HepG2 (cell line): Measurements from ENCODE around the gene GAS2. TPM values are rescaled to one million over a fixed set of nuclear protein-coding genes. Genes with fewer than 3 reads are reported as not detected.

Source experiments
- GATAD2A ChIP-seq: IDR thresholded peaks from 2 replicates; pipeline ENCODE4 v1.6.1; 2016
- HNF4A ChIP-seq: sonication (generic); formaldehyde crosslinking; IDR thresholded peaks from 2 replicates; pipeline ENCODE4 v1.4.0; 2020; ENCODE audit warnings: missing genetic modification reagents
- KLF15 ChIP-seq: sonication (generic); formaldehyde crosslinking; IDR thresholded peaks from 2 replicates; pipeline ENCODE4 v1.8.1; 2023; ENCODE audit warnings: borderline replicate concordance, mild to moderate bottlenecking, inconsistent platforms, missing genetic modification reagents, mixed read lengths
- KLF9 ChIP-seq: IDR thresholded peaks from 2 replicates; pipeline ENCODE4 v1.6.1; 2016; ENCODE audit warnings: low read depth
- LCORL ChIP-seq, 2 experiments: fragments of 450-650 bp in 1 of 2; sonication (generic) in 1 of 2; formaldehyde crosslinking in 1 of 2; IDR thresholded peaks; 2 replicates each; pipeline versions ENCODE4 v1.5.0 to v1.6.1; 2017 to 2020; ENCODE audit warnings: antibody characterized with exemption in 1 of 2, missing genetic modification reagents in 1 of 2
- MTA1 ChIP-seq: sonication (generic); formaldehyde crosslinking; IDR thresholded peaks from 2 replicates; pipeline ENCODE4 v1.4.0; 2020; ENCODE audit warnings: missing genetic modification reagents, mild to moderate bottlenecking, borderline replicate concordance
- NFIB ChIP-seq: sonication (generic); formaldehyde crosslinking; IDR thresholded peaks from 2 replicates; pipeline ENCODE4 v1.9.0; 2021; ENCODE audit warnings: missing genetic modification reagents, mild to moderate bottlenecking, borderline replicate concordance
- ZNF549 ChIP-seq: sonication (generic); formaldehyde crosslinking; IDR thresholded peaks from 2 replicates; pipeline ENCODE4 v1.5.0; 2020; ENCODE audit warnings: missing genetic modification reagents
- ZNF644 ChIP-seq: IDR thresholded peaks from 2 replicates; pipeline ENCODE4 v1.6.1; 2016; ENCODE audit warnings: low read depth
- polyA plus RNA-seq, 8 experiments: library from polyadenylated mRNA; depleted of rRNA in 3 of 8; stranded (reverse) in 7 of 8; unstranded in 1 of 8; fragments of >200 nt; fragmentation: Illumina TruSeq in 4 of 8; extraction: Trizol in 4 of 8; gene quantifications; 2 replicates each; pipeline versions ENCODE4 v1.2.1 to v1.2.3, GENCODE V29; 2011 to 2016; ENCODE audit warnings: low read depth in 4 of 8, missing spikeins in 1 of 8, mixed read lengths in 1 of 8; ENCODE audit not compliant: insufficient read depth in 1 of 8
- total RNA-seq, 5 experiments: library from RNA; depleted of rRNA; stranded (reverse); fragments of >200 nt; fragmentation: Illumina TruSeq; extraction: Trizol; gene quantifications; 2 replicates each; pipeline ENCODE4 v1.2.3, GENCODE V29; 2016; ENCODE audit warnings: low read depth in 1 of 5
- TF ChIP-seq, protein P1 (sequence below): sonication (generic); formaldehyde crosslinking; IDR thresholded peaks from 2 replicates; pipeline ENCODE4 v1.4.0; 2020; ENCODE audit warnings: missing genetic modification reagents, low read depth, mild to moderate bottlenecking, borderline replicate concordance
- TF ChIP-seq, protein P2 (sequence below): sonication (generic); formaldehyde crosslinking; IDR thresholded peaks from 2 replicates; pipeline ENCODE4 v1.4.0; 2020; ENCODE audit warnings: missing genetic modification reagents
- TF ChIP-seq, protein P3 (sequence below): sonication (generic); formaldehyde crosslinking; IDR thresholded peaks from 2 replicates; pipeline ENCODE4 v1.4.0; 2020; ENCODE audit warnings: missing genetic modification reagents
- TF ChIP-seq, protein P4 (sequence below): sonication (generic); formaldehyde crosslinking; conservative IDR thresholded peaks from 2 replicates; pipeline ENCODE4 v1.4.0; 2020; ENCODE audit warnings: mild to moderate bottlenecking, missing genetic modification reagents, moderate library complexity
- TF ChIP-seq, protein P5 (sequence below): sonication (generic); formaldehyde crosslinking; IDR thresholded peaks from 2 replicates; pipeline ENCODE4 v1.8.0; 2022; ENCODE audit warnings: missing genetic modification reagents, mild to moderate bottlenecking, moderate library complexity, borderline replicate concordance
- TF ChIP-seq, protein P6 (sequence below): sonication (generic); formaldehyde crosslinking; IDR thresholded peaks from 2 replicates; pipeline ENCODE4 v1.4.0; 2020; ENCODE audit warnings: missing genetic modification reagents; ENCODE audit errors: not compliant biosample characterization

GAS2 gene
- total and polyA plus RNA-seq, 2 of the 13 experiments (the other 11 are each of a cell fraction or from before 2014, with no cell fraction given), result 26.0 to 85.1 TPM

DNA sequence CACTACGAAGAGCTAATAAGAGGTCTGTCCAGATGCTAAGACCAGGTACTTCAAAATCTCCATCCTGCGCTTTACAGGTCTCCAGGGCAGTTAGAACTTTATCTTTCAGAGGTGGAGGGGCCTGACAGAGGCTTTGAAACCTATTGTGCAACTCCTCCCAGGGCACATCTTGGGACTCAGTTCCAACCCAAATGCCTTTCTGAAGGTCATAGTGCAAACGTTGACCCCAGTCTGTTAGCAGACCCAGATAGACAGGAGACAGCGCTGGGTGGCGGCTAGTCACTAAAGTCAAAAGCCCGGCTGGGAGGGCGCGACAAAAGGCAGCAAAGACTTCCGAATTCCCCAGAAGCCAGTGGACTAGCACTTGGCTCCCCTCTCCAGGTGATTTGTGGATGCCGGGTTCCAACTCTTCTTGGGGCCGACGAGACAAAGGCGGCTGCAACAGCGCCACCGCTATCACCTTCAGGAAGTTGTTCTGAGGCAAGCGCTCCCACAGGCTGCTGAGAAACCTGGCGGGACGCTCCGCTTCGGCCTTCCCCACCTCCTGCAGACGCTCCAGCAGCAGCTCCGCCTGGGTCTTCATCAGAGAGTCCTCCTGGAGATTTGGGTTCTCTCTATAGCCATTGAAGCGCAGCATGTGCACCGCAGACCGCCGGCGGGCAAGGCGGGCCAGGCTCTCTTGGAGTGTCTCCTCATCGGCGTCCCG, 41.5 kb upstream of the GAS2 start (continued):
- TF ChIP-seq MTA1 (CRISPR knock-in tag) (peak; percentile 61; the same call in 1 of the 2 replicates), LCORL (IDR thresholded peaks at IDR 0.05) (no peak), LCORL (CRISPR knock-in tag; IDR thresholded peaks at IDR 0.05) (peak; percentile 40), HNF4A (peak; percentile 49; the same call in 1 of the 2 replicates), GATAD2A (CRISPR knock-in tag) (peak; percentile 44; the same call in 1 of the 2 replicates), NFIB (CRISPR knock-in tag) (no peak), ZNF644 (CRISPR knock-in tag) (no peak), KLF9 (CRISPR knock-in tag) (0 out of 2 replicates have a peak, but pooled peaks have one; percentile 35), ZNF549 (CRISPR knock-in tag) (no peak), KLF15 (CRISPR knock-in tag) (no peak)
- TF ChIP-seq, protein P1, sequence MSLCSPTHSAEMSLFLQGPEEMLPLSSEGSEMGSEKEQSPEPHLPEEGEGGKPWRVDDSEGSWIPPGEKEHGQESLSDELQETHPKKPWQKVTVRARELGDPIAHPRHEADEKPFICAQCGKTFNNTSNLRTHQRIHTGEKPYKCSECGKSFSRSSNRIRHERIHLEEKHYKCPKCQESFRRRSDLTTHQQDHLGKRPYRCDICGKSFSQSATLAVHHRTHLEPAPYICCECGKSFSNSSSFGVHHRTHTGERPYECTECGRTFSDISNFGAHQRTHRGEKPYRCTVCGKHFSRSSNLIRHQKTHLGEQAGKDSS (CRISPR knock-in tag), result peak; percentile 46; the same call in 1 of the 2 replicates
- TF ChIP-seq, protein P2, sequence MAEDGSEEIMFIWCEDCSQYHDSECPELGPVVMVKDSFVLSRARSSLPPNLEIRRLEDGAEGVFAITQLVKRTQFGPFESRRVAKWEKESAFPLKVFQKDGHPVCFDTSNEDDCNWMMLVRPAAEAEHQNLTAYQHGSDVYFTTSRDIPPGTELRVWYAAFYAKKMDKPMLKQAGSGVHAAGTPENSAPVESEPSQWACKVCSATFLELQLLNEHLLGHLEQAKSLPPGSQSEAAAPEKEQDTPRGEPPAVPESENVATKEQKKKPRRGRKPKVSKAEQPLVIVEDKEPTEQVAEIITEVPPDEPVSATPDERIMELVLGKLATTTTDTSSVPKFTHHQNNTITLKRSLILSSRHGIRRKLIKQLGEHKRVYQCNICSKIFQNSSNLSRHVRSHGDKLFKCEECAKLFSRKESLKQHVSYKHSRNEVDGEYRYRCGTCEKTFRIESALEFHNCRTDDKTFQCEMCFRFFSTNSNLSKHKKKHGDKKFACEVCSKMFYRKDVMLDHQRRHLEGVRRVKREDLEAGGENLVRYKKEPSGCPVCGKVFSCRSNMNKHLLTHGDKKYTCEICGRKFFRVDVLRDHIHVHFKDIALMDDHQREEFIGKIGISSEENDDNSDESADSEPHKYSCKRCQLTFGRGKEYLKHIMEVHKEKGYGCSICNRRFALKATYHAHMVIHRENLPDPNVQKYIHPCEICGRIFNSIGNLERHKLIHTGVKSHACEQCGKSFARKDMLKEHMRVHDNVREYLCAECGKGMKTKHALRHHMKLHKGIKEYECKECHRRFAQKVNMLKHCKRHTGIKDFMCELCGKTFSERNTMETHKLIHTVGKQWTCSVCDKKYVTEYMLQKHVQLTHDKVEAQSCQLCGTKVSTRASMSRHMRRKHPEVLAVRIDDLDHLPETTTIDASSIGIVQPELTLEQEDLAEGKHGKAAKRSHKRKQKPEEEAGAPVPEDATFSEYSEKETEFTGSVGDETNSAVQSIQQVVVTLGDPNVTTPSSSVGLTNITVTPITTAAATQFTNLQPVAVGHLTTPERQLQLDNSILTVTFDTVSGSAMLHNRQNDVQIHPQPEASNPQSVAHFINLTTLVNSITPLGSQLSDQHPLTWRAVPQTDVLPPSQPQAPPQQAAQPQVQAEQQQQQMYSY, result no peak
- TF ChIP-seq, protein P3, sequence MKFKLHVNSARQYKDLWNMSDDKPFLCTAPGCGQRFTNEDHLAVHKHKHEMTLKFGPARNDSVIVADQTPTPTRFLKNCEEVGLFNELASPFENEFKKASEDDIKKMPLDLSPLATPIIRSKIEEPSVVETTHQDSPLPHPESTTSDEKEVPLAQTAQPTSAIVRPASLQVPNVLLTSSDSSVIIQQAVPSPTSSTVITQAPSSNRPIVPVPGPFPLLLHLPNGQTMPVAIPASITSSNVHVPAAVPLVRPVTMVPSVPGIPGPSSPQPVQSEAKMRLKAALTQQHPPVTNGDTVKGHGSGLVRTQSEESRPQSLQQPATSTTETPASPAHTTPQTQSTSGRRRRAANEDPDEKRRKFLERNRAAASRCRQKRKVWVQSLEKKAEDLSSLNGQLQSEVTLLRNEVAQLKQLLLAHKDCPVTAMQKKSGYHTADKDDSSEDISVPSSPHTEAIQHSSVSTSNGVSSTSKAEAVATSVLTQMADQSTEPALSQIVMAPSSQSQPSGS (CRISPR knock-in tag), result peak; percentile 38; the same call in 1 of the 2 replicates
- TF ChIP-seq, protein P4, sequence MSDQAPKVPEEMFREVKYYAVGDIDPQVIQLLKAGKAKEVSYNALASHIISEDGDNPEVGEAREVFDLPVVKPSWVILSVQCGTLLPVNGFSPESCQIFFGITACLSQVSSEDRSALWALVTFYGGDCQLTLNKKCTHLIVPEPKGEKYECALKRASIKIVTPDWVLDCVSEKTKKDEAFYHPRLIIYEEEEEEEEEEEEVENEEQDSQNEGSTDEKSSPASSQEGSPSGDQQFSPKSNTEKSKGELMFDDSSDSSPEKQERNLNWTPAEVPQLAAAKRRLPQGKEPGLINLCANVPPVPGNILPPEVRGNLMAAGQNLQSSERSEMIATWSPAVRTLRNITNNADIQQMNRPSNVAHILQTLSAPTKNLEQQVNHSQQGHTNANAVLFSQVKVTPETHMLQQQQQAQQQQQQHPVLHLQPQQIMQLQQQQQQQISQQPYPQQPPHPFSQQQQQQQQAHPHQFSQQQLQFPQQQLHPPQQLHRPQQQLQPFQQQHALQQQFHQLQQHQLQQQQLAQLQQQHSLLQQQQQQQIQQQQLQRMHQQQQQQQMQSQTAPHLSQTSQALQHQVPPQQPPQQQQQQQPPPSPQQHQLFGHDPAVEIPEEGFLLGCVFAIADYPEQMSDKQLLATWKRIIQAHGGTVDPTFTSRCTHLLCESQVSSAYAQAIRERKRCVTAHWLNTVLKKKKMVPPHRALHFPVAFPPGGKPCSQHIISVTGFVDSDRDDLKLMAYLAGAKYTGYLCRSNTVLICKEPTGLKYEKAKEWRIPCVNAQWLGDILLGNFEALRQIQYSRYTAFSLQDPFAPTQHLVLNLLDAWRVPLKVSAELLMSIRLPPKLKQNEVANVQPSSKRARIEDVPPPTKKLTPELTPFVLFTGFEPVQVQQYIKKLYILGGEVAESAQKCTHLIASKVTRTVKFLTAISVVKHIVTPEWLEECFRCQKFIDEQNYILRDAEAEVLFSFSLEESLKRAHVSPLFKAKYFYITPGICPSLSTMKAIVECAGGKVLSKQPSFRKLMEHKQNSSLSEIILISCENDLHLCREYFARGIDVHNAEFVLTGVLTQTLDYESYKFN (CRISPR knock-in tag), result peak; percentile 39
- TF ChIP-seq, protein P5, sequence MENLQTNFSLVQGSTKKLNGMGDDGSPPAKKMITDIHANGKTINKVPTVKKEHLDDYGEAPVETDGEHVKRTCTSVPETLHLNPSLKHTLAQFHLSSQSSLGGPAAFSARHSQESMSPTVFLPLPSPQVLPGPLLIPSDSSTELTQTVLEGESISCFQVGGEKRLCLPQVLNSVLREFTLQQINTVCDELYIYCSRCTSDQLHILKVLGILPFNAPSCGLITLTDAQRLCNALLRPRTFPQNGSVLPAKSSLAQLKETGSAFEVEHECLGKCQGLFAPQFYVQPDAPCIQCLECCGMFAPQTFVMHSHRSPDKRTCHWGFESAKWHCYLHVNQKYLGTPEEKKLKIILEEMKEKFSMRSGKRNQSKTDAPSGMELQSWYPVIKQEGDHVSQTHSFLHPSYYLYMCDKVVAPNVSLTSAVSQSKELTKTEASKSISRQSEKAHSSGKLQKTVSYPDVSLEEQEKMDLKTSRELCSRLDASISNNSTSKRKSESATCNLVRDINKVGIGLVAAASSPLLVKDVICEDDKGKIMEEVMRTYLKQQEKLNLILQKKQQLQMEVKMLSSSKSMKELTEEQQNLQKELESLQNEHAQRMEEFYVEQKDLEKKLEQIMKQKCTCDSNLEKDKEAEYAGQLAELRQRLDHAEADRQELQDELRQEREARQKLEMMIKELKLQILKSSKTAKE, result 0 out of 2 replicates have a peak, but pooled peaks have one; percentile 53
- TF ChIP-seq, protein P6, sequence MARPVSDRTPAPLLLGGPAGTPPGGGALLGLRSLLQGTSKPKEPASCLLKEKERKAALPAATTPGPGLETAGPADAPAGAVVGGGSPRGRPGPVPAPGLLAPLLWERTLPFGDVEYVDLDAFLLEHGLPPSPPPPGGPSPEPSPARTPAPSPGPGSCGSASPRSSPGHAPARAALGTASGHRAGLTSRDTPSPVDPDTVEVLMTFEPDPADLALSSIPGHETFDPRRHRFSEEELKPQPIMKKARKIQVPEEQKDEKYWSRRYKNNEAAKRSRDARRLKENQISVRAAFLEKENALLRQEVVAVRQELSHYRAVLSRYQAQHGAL (CRISPR knock-in tag), result peak; percentile 38
